AG04449 (cell line): Measurements from ENCODE around the gene ZMAT5.
"Not testable (repeated sequence)": the region's sequence is repeated elsewhere in the genome, so short reads cannot be mapped to it uniquely, and the experiment has no call there.

ENCODE experiments used
- CTCF ChIA-PET: fragments of 350-600 bp; formaldehyde crosslinking; extraction: SDS; loops from one replicate; lab custom pipeline; 2021; ENCODE audit warnings: antibody characterized with exemption; lab: Yijun Ruan, JAX
- POLR2A ChIA-PET: fragments of 400-600, 350-600 bp; formaldehyde crosslinking; extraction: SDS; loops from one replicate; lab custom pipeline; 2020; ENCODE audit warnings: antibody characterized with exemption, inconsistent platforms; lab: Yijun Ruan, JAX
- DNase-seq: peaks from one replicate; pipeline ENCODE4 v3.0.0-alpha.2; 2010; ENCODE audit warnings: low read depth, low spot score
- H3K4me3 ChIP-seq: 2 replicates; pipeline ENCODE4 v1.5.1; 2011; ENCODE audit warnings: low read depth, mild to moderate bottlenecking, control low read depth, low read length
- CTCF ChIP-seq: IDR thresholded peaks from one replicate; pipeline ENCODE4 v1.5.1; 2011; ENCODE audit warnings: mild to moderate bottlenecking, moderate library complexity, low read length, control low read depth, inconsistent platforms; ENCODE audit not compliant: insufficient read depth; ENCODE audit errors: missing control alignments

ZMAT5 gene

GRCh38 chr22:29755889-29756288, 10.9 kb downstream of the ZMAT5 start:
- no peak overlapping the region for H3K4me3 ChIP-seq
- ChIA-PET CTCF (interaction anchor here (1.2 to 1.8 kb wide), 3 partner anchors 240 to 333 kb away, joined by 3 to 5 read pairs (median 4); no protein-coding TSS in a partner anchor), POLR2A (no interaction called here)
- TF ChIP-seq CTCF: no peak
- no peak for DNase-seq

GRCh38 chr22:29754658-29755395, 12.0 kb downstream of the ZMAT5 start:
- H3K4me3 ChIP-seq, CTCF ChIA-PET, DNase-seq, POLR2A ChIA-PET: not testable (repeated sequence)

- H3K4me3 ChIP-seq: no peak overlapping the region
- DNase-seq: no peak
- POLR2A ChIA-PET: no interaction called here
- CTCF ChIA-PET: interaction anchor here (1.0 kb wide), 1 partner anchor 251 kb away, joined by 7 read pairs; no protein-coding TSS in a partner anchor
- TF ChIP-seq CTCF: no peak
These were observed 12.8 kb downstream of the ZMAT5 start for GRCh38 chr22:29753808-29754657.

- ChIA-PET CTCF (interaction anchor here (1.0 kb wide), 2 partner anchors 10 to 253 kb away, joined by 3 read pairs; no protein-coding TSS in a partner anchor), POLR2A (no interaction called here)
- DNase-seq: no peak
- no peak overlapping the region for H3K4me3 ChIP-seq
- TF ChIP-seq CTCF: no peak
These were observed 15.1 kb downstream of the ZMAT5 start for GRCh38 chr22:29751669-29752068.

GRCh38 chr22:29750559-29751538, 16.0 kb downstream of the ZMAT5 start:
- ChIA-PET POLR2A (no interaction called here), CTCF (interaction anchor here (1.7 kb wide), 1 partner anchor 27 kb away, joined by 3 read pairs; no protein-coding TSS in a partner anchor)
- H3K4me3 ChIP-seq: no peak overlapping the region
- no peak for DNase-seq
- TF ChIP-seq CTCF: no peak

- no peak for DNase-seq
- H3K4me3 ChIP-seq: no peak overlapping the region
- POLR2A ChIA-PET: no interaction called here
- no peak for TF ChIP-seq CTCF
- CTCF ChIA-PET: interaction anchor here (1.7 kb wide), 1 partner anchor 26 kb away, joined by 3 read pairs; no protein-coding TSS in a partner anchor
These were observed 16.8 kb downstream of the ZMAT5 start for GRCh38 chr22:29750029-29750428.
